BJ (cell line): ENCODE results near the gene RBBP8NL. TPM values are rescaled to one million over a fixed set of nuclear protein-coding genes. Genes with fewer than 3 reads are reported as not detected.

Experiments used
- CTCF ChIA-PET: fragments of 350-600 bp; formaldehyde crosslinking; extraction: SDS; loops from one replicate; lab custom pipeline; 2021; ENCODE audit warnings: antibody characterized with exemption, inconsistent platforms; lab: Yijun Ruan, JAX
- POLR2A ChIA-PET: fragments of 300-600 bp; sonication (Branson Sonifier 250); formaldehyde crosslinking; extraction: SDS; loops from one replicate; lab custom pipeline; 2021; ENCODE audit warnings: antibody characterized with exemption; lab: Charles Lee
- DNase-seq: peaks from one replicate; pipeline ENCODE4 v3.0.0-alpha.2; 2011; ENCODE audit warnings: low read depth
- H3K27me3 ChIP-seq: 2 replicates; pipeline ENCODE4 v1.6.0; 2011; ENCODE audit warnings: low read length; ENCODE audit not compliant: control insufficient read depth, insufficient read depth
- H3K36me3 ChIP-seq: 2 replicates; pipeline ENCODE4 v1.5.1; 2011; ENCODE audit warnings: low read length; ENCODE audit not compliant: control insufficient read depth, insufficient read depth
- H3K4me3 ChIP-seq: 2 replicates; pipeline ENCODE4 v1.5.1; 2011; ENCODE audit warnings: low read depth, mild to moderate bottlenecking, control low read depth, low read length
- polyA plus RNA-seq: library from polyadenylated mRNA; depleted of rRNA; stranded (reverse); fragments of >200 nt; gene quantifications from 2 replicates; pipeline ENCODE4 v1.2.3, GENCODE V29; 2011
- TF ChIP-seq, protein P1 (sequence below): IDR thresholded peaks from 2 replicates; pipeline ENCODE4 v1.5.1; 2011; ENCODE audit warnings: low read depth, mild to moderate bottlenecking, control low read depth, inconsistent platforms, low read length, moderate library complexity; ENCODE audit not compliant: insufficient read depth

Gene RBBP8NL
- polyA plus RNA-seq, 1 experiment: not detected

- ChIA-PET POLR2A (no interaction called here), CTCF (no interaction called here)
- H3K4me3 ChIP-seq: no peak overlapping the region
- TF ChIP-seq, protein P1, sequence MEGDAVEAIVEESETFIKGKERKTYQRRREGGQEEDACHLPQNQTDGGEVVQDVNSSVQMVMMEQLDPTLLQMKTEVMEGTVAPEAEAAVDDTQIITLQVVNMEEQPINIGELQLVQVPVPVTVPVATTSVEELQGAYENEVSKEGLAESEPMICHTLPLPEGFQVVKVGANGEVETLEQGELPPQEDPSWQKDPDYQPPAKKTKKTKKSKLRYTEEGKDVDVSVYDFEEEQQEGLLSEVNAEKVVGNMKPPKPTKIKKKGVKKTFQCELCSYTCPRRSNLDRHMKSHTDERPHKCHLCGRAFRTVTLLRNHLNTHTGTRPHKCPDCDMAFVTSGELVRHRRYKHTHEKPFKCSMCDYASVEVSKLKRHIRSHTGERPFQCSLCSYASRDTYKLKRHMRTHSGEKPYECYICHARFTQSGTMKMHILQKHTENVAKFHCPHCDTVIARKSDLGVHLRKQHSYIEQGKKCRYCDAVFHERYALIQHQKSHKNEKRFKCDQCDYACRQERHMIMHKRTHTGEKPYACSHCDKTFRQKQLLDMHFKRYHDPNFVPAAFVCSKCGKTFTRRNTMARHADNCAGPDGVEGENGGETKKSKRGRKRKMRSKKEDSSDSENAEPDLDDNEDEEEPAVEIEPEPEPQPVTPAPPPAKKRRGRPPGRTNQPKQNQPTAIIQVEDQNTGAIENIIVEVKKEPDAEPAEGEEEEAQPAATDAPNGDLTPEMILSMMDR: no peak
- H3K36me3 ChIP-seq: no peaks in the 10 kb centered on the region
- peaks cover 9% of the 10 kb centered on the region for H3K27me3 ChIP-seq
- DNase-seq: no peak
These were observed 11.9 kb upstream of the RBBP8NL start for GRCh38 chr20:62439218-62439617.

DNA sequence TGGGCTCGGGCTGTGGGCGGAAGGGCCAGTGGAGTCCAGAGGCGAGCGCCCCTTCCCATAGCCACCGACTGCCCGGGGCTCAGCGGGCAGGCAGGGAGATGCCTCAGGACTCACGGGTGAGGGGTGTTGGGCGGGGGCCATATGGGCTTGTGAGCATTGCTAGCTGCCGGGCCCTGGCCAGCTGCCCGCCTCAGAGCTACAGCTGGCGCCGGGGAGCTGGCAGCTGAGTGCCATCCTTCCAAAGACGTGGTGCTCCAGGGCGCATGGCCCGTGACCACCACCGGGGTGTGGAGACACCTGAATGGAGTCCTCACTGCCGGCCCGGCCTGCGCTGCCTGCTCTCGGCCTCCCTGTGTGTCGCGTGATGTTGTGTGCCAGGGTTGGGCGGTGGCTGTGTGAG, 10.6 kb upstream of the RBBP8NL start:
- TF ChIP-seq, protein P1: no peak
- Histone ChIP-seq H3K27me3 (peaks cover 14% of the 10 kb centered on the region), H3K4me3 (no peak overlapping the region), H3K36me3 (no peaks in the 10 kb centered on the region)
- ChIA-PET POLR2A (no interaction called here), CTCF (no interaction called here)
- no peak for DNase-seq

DNA sequence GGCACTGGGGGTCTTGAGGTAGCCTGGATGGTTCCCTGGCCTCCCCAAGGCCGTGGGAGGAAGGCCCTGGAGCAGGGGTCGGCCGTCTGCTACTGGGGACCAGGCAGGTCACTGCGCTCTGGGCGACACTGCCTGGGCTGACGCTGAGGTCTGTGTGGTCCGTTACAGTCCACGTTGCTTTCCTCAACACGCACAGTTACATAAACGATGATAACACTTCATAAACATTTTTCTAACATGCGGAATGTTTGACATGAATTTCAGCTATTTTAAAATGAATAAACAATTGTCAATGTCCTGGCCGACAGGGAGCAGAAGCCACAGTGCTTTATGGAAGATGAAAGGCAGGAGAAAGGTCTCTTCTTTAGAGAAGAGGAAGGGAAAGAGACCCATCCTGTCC, 10.2 kb upstream of the RBBP8NL start:
- TF ChIP-seq, protein P1: no peak
- H3K27me3 ChIP-seq: peaks cover 14% of the 10 kb centered on the region
- no peak for DNase-seq
- no peak overlapping the region for H3K4me3 ChIP-seq
- no peaks in the 10 kb centered on the region for H3K36me3 ChIP-seq
- POLR2A ChIA-PET: no interaction called here
- CTCF ChIA-PET: no interaction called here

DNA sequence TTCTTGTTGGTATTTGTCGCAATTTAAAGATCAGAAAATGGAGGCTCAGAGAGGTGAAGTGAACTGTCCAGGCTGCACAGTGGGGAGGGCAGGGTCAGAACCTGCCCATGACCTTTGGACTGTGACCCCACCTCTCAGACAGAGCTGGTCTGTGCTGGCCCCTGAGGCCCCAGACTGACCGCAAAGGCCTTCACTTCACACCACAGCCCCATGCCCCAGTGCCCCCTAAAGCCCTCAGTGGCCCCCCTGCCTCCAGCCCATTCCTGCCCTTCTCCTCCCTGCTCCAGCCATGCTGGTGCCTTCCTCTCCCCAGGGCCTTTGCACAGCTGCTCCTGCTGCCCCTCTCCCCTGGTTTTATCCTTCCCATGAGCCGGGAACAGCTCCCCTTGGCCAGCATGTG, 9.4 kb upstream of the RBBP8NL start:
- POLR2A ChIA-PET: no interaction called here
- Histone ChIP-seq H3K4me3 (no peak overlapping the region), H3K27me3 (peaks cover 18% of the 10 kb centered on the region), H3K36me3 (no peaks in the 10 kb centered on the region)
- TF ChIP-seq, protein P1: no peak
- CTCF ChIA-PET: interaction anchor here (0.5 kb wide), 1 partner anchor 219 kb away, joined by 3 read pairs; no protein-coding TSS in a partner anchor
- DNase-seq: no peak

GRCh38 chr20:62433658-62434497, 6.5 kb upstream of the RBBP8NL start:
- TF ChIP-seq, protein P1: no peak
- ChIA-PET POLR2A (no interaction called here), CTCF (no interaction called here)
- H3K36me3 ChIP-seq: no peaks in the 10 kb centered on the region
- no peak overlapping the region for H3K4me3 ChIP-seq
- peaks cover 16% of the 10 kb centered on the region for H3K27me3 ChIP-seq
- DNase-seq: no peak
